HCT116 (cell line): ENCODE results near the gene NACC2. TPM values are rescaled to one million over a fixed set of nuclear protein-coding genes. Genes with fewer than 3 reads are reported as not detected.

Experiments used
- ATAC-seq: fragments of 200-7000 bp; cut with Tn5 transposase; 2 replicates; pipeline ENCODE4 v1.9.1; 2020; ENCODE audit warnings: mild to moderate bottlenecking, moderate library complexity
- BruUV-seq: library from RNA; stranded (reverse); fragments of 400-500 nt; replicated peaks from 2 replicates; lab custom pipeline; 2021; lab: Mats Ljungman, UMichigan
- CTCF ChIA-PET: fragments of 300-600 bp; sonication (Branson Sonifier 250); formaldehyde crosslinking; loops from one replicate; lab custom pipeline; 2021; ENCODE audit warnings: antibody characterized with exemption; lab: Charles Lee
- POLR2A ChIA-PET: fragments of 300-600, 350-600 bp; sonication (Branson Sonifier 250); formaldehyde crosslinking; loops from one replicate; lab custom pipeline; 2021; ENCODE audit warnings: antibody characterized with exemption; lab: Charles Lee
- RAD21 ChIA-PET, 2 experiments: fragments of 300-600 bp; sonication (Branson Sonifier 250); formaldehyde crosslinking; loops; one replicate each; lab custom pipeline; 2023; ENCODE audit warnings: low total read pairs in 2 of 2; ENCODE audit not compliant: uncharacterized antibody in 2 of 2, unreplicated experiment in 2 of 2, low non-redundant PET in 1 of 2; lab: Charles Lee
- DNase-seq: peaks from one replicate; pipeline ENCODE4 v3.0.0-alpha.2; 2010; ENCODE audit warnings: low read depth, low spot score
- H2AFZ ChIP-seq: fragments of 200-600 bp; shearing (Covaris generic), sonication (generic); 2 replicates; pipeline ENCODE4 v1.6.1; 2017; ENCODE audit warnings: low read depth, mixed run types, mixed read lengths, antibody characterized with exemption, low read length; ENCODE audit not compliant: poor library complexity, severe bottlenecking
- H3K27ac ChIP-seq: 2 replicates; pipeline ENCODE4 v1.5.1; 2012; ENCODE audit warnings: low read depth, low read length
- H3K27me3 ChIP-seq: fragments of 200-600 bp; sonication (generic); 2 replicates; pipeline ENCODE4 v1.6.1; 2016; ENCODE audit warnings: mixed run types, low read length, mixed read lengths; ENCODE audit not compliant: insufficient read depth
- H3K36me3 ChIP-seq, 2 experiments: fragments of 200-500 bp in 1 of 2; fragments of 200-600 bp in 1 of 2; sonication (Bioruptor generic) in 1 of 2; sonication (generic) in 1 of 2; 2 replicates each; pipeline versions ENCODE4 v1.5.1 to v1.6.1; 2014 to 2016; ENCODE audit warnings: low read length in 2 of 2, inconsistent platforms in 1 of 2, mixed read lengths in 1 of 2, mixed run types in 1 of 2; ENCODE audit not compliant: insufficient read depth in 2 of 2, control insufficient read depth in 1 of 2
- H3K4me1 ChIP-seq, 2 experiments: fragments of 200-600 bp in 1 of 2; sonication (generic) in 1 of 2; 2 replicates each; pipeline versions ENCODE4 v1.5.1 to v1.6.1; 2012 to 2017; ENCODE audit warnings: low read length in 2 of 2, inconsistent platforms in 1 of 2, mild to moderate bottlenecking in 1 of 2, mixed read lengths in 1 of 2, mixed run types in 1 of 2, moderate library complexity in 1 of 2; ENCODE audit not compliant: insufficient read depth in 2 of 2, control insufficient read depth in 1 of 2
- H3K4me2 ChIP-seq: fragments of 200-600 bp; sonication (generic); 2 replicates; pipeline ENCODE4 v1.6.1; 2017; ENCODE audit warnings: mixed run types, low read length, mixed read lengths
- H3K4me3 ChIP-seq, 2 experiments: fragments of 200-600 bp in 1 of 2; sonication (generic) in 1 of 2; replicated peaks in 1 of 2; 2 replicates each; pipeline ENCODE4 v1.5.1; 2011 to 2016; ENCODE audit warnings: low read length in 2 of 2, control low read depth in 1 of 2, low read depth in 1 of 2, mild to moderate bottlenecking in 1 of 2, mixed read lengths in 1 of 2, mixed run types in 1 of 2
- H3K79me2 ChIP-seq: fragments of 200-600 bp; sonication (generic); 2 replicates; pipeline ENCODE4 v1.6.1; 2017; ENCODE audit warnings: mild to moderate bottlenecking, mixed run types, low read length, moderate library complexity, mixed read lengths; ENCODE audit not compliant: insufficient read depth
- H3K9ac ChIP-seq: fragments of 200-600 bp; sonication (generic); 2 replicates; pipeline ENCODE4 v1.6.1; 2016; ENCODE audit warnings: low read length, mixed read lengths
- H3K9me2 ChIP-seq: fragments of 200-600 bp; sonication (generic), shearing (Covaris generic); 2 replicates; pipeline ENCODE4 v1.6.1; 2017; ENCODE audit warnings: mixed run types, mild to moderate bottlenecking, moderate library complexity; ENCODE audit not compliant: insufficient read depth
- H3K9me3 ChIP-seq, 2 experiments: fragments of 200-500 bp in 1 of 2; fragments of 200-600 bp in 1 of 2; sonication (Bioruptor generic) in 1 of 2; sonication (generic) in 1 of 2; 2 replicates each; pipeline ENCODE4 v1.6.1; 2014 to 2017; ENCODE audit warnings: low read length in 2 of 2, mixed read lengths in 2 of 2, inconsistent platforms in 1 of 2, low read depth in 1 of 2, mild to moderate bottlenecking in 1 of 2, mixed run types in 1 of 2, moderate library complexity in 1 of 2; ENCODE audit not compliant: control insufficient read depth in 1 of 2, insufficient read depth in 1 of 2
- H4K20me1 ChIP-seq: fragments of 200-600 bp; sonication (generic), shearing (Covaris generic); 2 replicates; pipeline ENCODE4 v1.6.1; 2017; ENCODE audit warnings: mixed run types, mild to moderate bottlenecking, moderate library complexity; ENCODE audit not compliant: insufficient read depth
- EGR1 ChIP-seq: IDR thresholded peaks from 2 replicates; pipeline ENCODE4 v1.6.1; 2012; ENCODE audit warnings: low read depth
- POLR2AphosphoS5 ChIP-seq: IDR thresholded peaks from 2 replicates; pipeline ENCODE4 v1.6.1; 2011; ENCODE audit warnings: mild to moderate bottlenecking, low read depth, low read length, moderate library complexity
- REST ChIP-seq: IDR thresholded peaks from 2 replicates; pipeline ENCODE4 v1.6.1; 2012; ENCODE audit warnings: low read depth
- SIN3A ChIP-seq: IDR thresholded peaks from 2 replicates; pipeline ENCODE4 v1.6.1; 2012; ENCODE audit warnings: low read depth
- ZBTB33 ChIP-seq: IDR thresholded peaks from 2 replicates; pipeline ENCODE4 v1.6.1; 2011; ENCODE audit warnings: mild to moderate bottlenecking, low read length, moderate library complexity; ENCODE audit not compliant: insufficient replicate concordance; ENCODE audit errors: extremely low read depth
- ZFX ChIP-seq: fragments of 450-650 bp; IDR thresholded peaks from 2 replicates; pipeline ENCODE4 v1.6.1; 2017
- intact Hi-C: fragments of 100-400 bp; cut with micrococcal nuclease; formaldehyde crosslinking; loops from 2 replicates; pipeline ENCODE4 v1.10.0; 2022
- total RNA-seq: library from RNA; stranded (reverse); gene quantifications from one replicate; pipeline ENCODE4 v1.2.1, GENCODE V29; 2021; ENCODE audit not compliant: unreplicated experiment

NACC2 gene
- total RNA-seq, 1 experiment from 2014 or later = 27.8 TPM

GRCh38 chr9:135993765-135994500 lies 101.2 kb downstream of the NACC2 start:
- DNase-seq = no peak
- TF ChIP-seq ZBTB33 = no peak
- no peak for TF ChIP-seq SIN3A
- no peak for TF ChIP-seq EGR1
- TF ChIP-seq REST = no peak
- TF ChIP-seq ZFX = no peak
- no peak for TF ChIP-seq POLR2AphosphoS5
- Histone ChIP-seq H3K4me2 (no peak overlapping the region), H3K9ac (no peak overlapping the region), H3K27ac (no peak overlapping the region; the same call in 1 of the 2 replicates), H3K4me1 (peaks cover 12 to 32% of the 10 kb centered on the region in 2 experiments), H3K27me3 (no peaks in the 10 kb centered on the region), H4K20me1 (no peaks in the 10 kb centered on the region), H3K9me2 (no peaks in the 10 kb centered on the region), H3K36me3 (no peaks in the 10 kb centered on the region), H3K4me3 (no peak overlapping the region), H3K9me3 (no peaks in the 10 kb centered on the region), H2AFZ (no peak overlapping the region), H3K79me2 (no peaks in the 10 kb centered on the region)
- POLR2A ChIA-PET = no interaction called here
- no peak for ATAC-seq
- CTCF ChIA-PET = no interaction called here
- no TSS peak for BruUV-seq
- RAD21 ChIA-PET = no interaction called here
- intact Hi-C loops = no loop called here
